Right ventricle myocardium superior (tissue), 1 donor: Measurements from ENCODE around the gene CARMIL1. TPM values are rescaled to one million over a fixed set of nuclear protein-coding genes. Genes with fewer than 3 reads are reported as not detected.
"Not testable (repeated sequence)": the region's sequence is repeated elsewhere in the genome, so short reads cannot be mapped to it uniquely, and the experiment has no call there.

Experiments
- ATAC-seq: fragments of 200-7000 bp; cut with Tn5 transposase; one replicate; pipeline ENCODE4 v1.9.1; 2020; ENCODE audit warnings: mild to moderate bottlenecking; ENCODE audit not compliant: poor library complexity
- DNase-seq: peaks from one replicate; pipeline ENCODE4 v3.0.0-alpha.2; 2020
- intact Hi-C: fragments of 100-400 bp; cut with DNase I; formaldehyde crosslinking; loops from one replicate; pipeline ENCODE4 v1.11.2; 2022
- total RNA-seq: library from RNA; stranded (reverse); fragmentation: NEBNext Ultra II Directional; extraction: Animal tissue kit (Norgen Biotek cat#: 25700); gene quantifications from one replicate; pipeline ENCODE4 v1.2.1, GENCODE V29; 2021
- donor health status: DM: no; HTN: yes; CAD: no; lungs with severe emphysema.

The CARMIL1 gene
- total RNA-seq, 1 donor from 2014 or later: 3.4 TPM

DNA sequence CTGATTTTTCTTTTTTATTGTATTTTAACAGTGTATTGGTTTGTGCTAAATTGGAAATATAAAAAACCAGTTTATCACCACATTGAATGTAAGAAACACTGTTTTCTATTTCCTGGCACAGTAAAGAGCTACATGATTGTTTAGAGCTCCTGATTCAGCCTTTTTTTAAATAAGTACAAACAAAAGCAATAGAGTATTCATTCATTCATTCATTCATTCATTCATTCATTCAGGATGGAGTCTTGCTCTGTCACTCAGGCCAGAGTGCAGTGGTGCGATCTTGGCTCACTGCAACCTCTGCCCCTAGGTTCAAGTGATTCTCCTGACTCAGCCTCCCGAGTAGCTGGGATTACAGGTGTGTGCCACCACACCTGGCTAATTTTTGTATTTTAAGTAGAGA is 276.0 kb downstream of the CARMIL1 start:
- ATAC-seq (no peak), DNase-seq (no peak)
- intact Hi-C loops: loop anchor here (5.0 kb wide), 1 partner anchor 288 kb away; no protein-coding TSS in a partner anchor

- intact Hi-C loops: loop anchor here (5.0 kb wide), 1 partner anchor 289 kb away; no protein-coding TSS in a partner anchor
- ATAC-seq (peak; percentile 81), DNase-seq (peak; percentile 79)
Observed at GRCh38 chr6:25556516-25556915, 277.3 kb downstream of the CARMIL1 start.

GRCh38 chr6:25558155-25558817 is 279.1 kb downstream of the CARMIL1 start:
- intact Hi-C loops: loop anchor here (5.0 kb wide), 1 partner anchor 291 kb away; no protein-coding TSS in a partner anchor
- ATAC-seq (no peak), DNase-seq (no peak)

- intact Hi-C loops: no loop called here
Observed at GRCh38 chr6:25560865-25561264, 281.7 kb downstream of the CARMIL1 start.

DNA sequence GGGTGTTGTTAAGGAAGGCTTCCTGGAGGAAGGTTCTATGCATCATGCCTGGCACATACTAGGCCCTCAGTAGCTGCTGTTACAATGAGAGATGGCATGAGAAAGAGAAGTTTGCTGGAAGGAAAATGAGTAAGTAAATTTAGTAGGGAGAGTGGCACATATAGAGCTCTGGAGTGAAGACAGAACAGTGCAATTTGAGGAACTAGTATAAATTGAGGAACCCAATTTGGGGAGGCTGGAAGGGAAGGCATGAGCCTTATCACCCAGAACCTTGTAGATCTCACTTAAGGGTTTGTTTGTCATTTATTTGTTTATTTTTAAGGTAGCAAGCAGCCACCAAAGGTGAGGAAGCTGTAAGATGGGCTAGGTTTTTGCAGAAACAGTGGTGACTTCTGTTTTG is 285.8 kb downstream of the CARMIL1 start:
- ATAC-seq (no peak), DNase-seq (no peak)
- intact Hi-C loops: no loop called here

More at GRCh38 chr6:25560865-25561264, 281.7 kb downstream of the CARMIL1 start:
- DNase-seq (no peak), ATAC-seq (no peak)

DNA sequence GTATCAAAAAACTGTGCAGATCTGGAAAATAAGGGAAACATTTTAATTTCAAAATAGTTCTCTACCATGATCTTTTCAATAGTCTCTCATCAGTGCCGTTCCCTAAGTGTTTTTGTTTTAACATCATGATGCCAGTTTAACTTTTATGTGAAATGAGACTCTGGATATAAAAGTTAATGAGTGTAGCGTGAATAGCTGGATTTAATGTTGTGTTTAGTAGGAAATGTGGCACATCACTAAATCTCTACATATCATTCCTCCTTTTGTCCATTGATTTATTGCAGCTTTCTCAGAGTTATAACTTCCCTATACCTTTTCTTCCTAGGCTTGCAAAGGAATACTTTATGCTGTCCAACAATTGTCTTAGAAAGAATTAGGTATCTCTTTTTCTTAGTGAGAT is 291.4 kb downstream of the CARMIL1 start:
- DNase-seq: no peak
- intact Hi-C loops: no loop called here
- no peak for ATAC-seq

DNA sequence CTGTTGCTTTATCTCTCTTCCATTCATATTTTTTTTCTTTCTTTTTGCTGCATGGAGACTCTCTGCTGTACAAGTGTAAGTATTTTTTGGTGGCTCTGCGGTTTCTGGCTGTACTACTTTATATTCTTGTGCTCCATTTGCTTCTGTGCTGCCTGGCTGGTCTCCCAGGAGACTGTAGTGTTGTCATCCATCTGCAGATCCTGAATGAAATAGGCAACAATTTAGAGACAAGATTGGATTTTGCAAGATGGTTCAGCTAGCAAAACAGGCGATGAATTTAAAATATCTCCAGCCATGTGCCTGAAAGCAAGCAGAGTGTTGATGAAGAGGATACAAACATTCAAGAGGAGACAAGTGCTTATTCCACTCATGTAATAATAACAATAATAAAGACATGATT is 297.7 kb downstream of the CARMIL1 start:
- peak; percentile 52 for ATAC-seq
- intact Hi-C loops: no loop called here
- DNase-seq: no peak

- ATAC-seq (no peak), DNase-seq (no peak)
- intact Hi-C loops: no loop called here
Observed at GRCh38 chr6:25578538-25578937, 299.4 kb downstream of the CARMIL1 start.

DNA sequence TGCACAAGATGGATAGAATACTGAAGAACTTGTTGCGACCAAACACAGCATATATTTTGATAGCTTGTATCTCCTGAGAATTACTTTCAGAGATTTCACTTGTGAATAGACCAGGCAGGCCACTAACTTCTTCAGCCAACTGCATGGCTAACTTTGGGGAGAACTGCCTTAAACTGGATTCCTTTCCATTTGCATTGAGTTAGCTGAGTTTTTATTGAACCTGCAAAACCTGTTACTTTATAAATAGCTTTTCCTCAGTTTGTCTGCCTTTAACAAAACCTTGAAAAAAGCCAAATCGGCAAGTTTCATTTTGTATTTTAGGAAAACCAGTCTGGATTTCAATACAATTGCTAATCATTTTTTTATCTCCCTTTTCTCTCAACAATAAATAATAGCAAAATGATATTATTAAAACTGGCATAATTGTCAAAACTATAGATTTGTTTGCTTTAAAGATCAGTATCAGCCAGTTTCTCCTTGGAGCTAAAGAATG is 300.3 kb downstream of the CARMIL1 start:
- ATAC-seq (no peak), DNase-seq (no peak)
- intact Hi-C loops: no loop called here

DNA sequence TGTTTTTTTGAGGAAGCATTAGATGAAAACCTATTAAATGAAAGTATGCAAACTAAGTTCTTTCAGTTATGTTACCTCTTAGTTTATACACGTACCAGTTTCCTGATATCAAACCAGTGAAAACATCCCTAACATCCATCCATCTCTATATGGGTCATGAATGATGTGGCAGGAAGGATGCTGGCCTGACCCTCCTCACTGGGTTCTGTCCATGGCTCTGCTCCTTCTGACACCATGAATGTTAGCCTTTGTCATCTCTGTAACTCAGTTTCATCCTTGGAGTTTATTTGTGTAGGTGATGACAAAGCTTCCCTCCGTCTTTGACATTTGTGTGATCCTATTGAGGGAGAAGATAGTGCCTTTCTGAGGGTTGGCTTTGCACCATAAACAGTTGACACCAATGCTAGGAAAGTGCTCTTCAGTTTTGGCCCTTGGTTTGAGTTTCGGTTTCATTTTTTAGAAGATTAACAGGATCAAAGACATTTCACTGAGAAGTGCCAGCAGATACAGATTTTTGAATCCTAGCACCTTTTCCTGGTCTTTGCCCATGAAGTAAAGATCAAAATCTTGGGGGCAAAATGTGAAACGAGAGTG is 300.8 kb downstream of the CARMIL1 start:
- DNase-seq (no peak), ATAC-seq (no peak)
- intact Hi-C loops: no loop called here

GRCh38 chr6:25582101-25582500 is 302.9 kb downstream of the CARMIL1 start:
- DNase-seq (no peak), ATAC-seq (no peak)
- intact Hi-C loops: no loop called here

DNA sequence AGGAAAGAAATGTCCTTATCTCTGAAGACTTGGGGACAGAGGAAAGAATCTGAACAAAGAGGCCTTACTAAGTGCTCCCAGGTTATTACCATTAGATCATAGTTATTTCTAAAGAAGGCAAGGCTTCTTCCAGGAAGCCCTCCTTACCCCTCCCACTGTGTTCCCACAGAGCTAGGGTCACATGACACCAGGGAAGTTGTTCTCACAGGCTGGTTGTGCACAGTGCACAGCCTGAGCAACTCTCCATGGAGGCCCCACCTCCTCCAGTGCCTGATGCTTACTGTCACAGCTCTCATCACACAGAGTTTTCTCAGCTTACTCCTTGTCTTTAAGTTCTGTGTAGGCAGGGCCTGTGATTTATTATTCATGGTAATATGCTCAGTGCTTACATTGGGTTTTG is 303.9 kb downstream of the CARMIL1 start:
- ATAC-seq (no peak), DNase-seq (no peak)
- intact Hi-C loops: no loop called here

- DNase-seq (no peak), ATAC-seq (no peak)
- intact Hi-C loops: no loop called here
Observed at GRCh38 chr6:25583906-25584305, 304.7 kb downstream of the CARMIL1 start.

GRCh38 chr6:25585225-25585624 is 306.1 kb downstream of the CARMIL1 start:
- DNase-seq: no peak
- intact Hi-C loops: no loop called here
- ATAC-seq: no peak

DNA sequence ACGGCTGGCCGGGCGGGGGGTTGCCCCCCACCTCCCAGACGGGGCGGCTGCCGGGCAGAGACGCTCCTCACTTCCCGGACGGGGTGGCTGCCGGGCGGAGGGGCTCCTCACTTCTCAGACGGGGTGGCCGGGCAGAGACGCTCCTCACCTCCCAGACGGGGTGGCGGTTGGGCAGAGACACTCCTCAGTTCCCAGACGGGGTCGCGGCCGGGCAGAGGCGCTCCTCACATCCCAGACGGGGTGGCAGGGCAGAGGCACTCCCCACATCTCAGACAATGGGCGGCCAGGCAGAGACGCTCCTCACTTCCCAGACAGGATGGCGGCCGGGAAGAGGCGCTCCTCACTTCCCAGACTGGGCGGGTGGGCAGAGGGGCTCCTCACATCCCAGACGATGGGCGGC is 306.9 kb downstream of the CARMIL1 start:
- DNase-seq, intact Hi-C loops, ATAC-seq: not testable (repeated sequence)

DNA sequence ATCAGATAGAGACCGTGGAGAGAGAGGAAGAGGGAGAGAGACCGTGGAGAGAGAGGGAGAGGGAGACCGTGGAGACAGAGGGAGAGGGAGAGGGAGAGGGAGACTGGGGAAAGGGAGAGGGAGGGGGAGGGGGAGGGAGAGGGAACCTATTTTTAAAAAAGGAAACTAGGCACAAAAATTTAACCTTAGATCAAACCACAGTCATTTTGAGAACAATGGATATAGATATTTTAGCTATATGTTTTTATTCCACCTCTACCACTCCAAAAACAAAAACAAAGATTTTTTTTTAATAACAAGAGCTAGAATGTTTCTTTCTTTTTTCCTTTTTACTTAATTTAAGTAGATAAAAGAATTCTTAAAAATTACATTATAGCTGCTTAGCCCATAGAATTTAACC is 307.8 kb downstream of the CARMIL1 start:
- intact Hi-C loops: no loop called here
- ATAC-seq (no peak), DNase-seq (no peak)

- intact Hi-C loops: no loop called here
- no peak for ATAC-seq
Observed at GRCh38 chr6:25590986-25591385, 311.8 kb downstream of the CARMIL1 start.

GRCh38 chr6:25596928-25597818 is 318.0 kb downstream of the CARMIL1 start:
- DNase-seq (no peak), ATAC-seq (no peak)
- intact Hi-C loops: no loop called here

More at GRCh38 chr6:25590986-25591385, 311.8 kb downstream of the CARMIL1 start:
- DNase-seq: no peak

- DNase-seq: no peak
- ATAC-seq: no peak
- intact Hi-C loops: no loop called here
Observed at GRCh38 chr6:25599516-25600085, 320.4 kb downstream of the CARMIL1 start.
